PC-9 (cell line): Measurements from ENCODE around the gene SCLY.

ENCODE experiments used
- EZH2 ChIP-seq: fragments of 200-600 bp; sonication (generic); IDR thresholded peaks from 2 replicates; pipeline ENCODE4 v1.8.0; 2017; ENCODE audit warnings: antibody characterized with exemption, low read depth
- TF ChIP-seq, protein P1 (sequence below): fragments of 200-600 bp; sonication (generic); conservative IDR thresholded peaks from 2 replicates; pipeline ENCODE4 v1.6.1; 2017; ENCODE audit warnings: mixed run types, antibody characterized with exemption, mild to moderate bottlenecking, moderate library complexity

DNA sequence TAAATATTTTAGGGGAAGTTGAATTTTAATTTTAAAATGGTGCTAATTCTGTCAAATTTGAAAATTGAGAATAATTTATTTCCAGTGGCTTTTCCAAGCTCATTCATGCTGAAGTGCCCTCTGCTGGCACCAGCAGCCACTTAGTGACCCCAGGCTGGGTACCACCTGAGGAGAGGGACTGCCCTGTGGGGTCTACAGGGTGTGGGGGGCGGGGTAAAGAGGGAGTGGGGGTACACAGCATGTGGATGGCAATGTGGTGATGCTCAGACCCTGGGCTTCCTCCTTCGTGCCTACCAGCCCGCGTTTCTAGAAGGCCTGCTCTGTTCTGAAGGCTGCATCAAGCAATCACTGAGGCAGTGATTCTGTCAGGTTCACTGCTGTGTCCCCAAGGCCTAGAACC, 45.1 kb upstream of the SCLY start:
- no peak for TF ChIP-seq EZH2
- TF ChIP-seq, protein P1, sequence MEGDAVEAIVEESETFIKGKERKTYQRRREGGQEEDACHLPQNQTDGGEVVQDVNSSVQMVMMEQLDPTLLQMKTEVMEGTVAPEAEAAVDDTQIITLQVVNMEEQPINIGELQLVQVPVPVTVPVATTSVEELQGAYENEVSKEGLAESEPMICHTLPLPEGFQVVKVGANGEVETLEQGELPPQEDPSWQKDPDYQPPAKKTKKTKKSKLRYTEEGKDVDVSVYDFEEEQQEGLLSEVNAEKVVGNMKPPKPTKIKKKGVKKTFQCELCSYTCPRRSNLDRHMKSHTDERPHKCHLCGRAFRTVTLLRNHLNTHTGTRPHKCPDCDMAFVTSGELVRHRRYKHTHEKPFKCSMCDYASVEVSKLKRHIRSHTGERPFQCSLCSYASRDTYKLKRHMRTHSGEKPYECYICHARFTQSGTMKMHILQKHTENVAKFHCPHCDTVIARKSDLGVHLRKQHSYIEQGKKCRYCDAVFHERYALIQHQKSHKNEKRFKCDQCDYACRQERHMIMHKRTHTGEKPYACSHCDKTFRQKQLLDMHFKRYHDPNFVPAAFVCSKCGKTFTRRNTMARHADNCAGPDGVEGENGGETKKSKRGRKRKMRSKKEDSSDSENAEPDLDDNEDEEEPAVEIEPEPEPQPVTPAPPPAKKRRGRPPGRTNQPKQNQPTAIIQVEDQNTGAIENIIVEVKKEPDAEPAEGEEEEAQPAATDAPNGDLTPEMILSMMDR = peak; percentile 52
